DND-41 (cell line): ENCODE results near the gene PAFAH2.

Experiments
- ATAC-seq: fragments of 200-7000 bp; cut with Tn5 transposase; 3 replicates; pipeline ENCODE4 v1.9.1; 2021; ENCODE audit warnings: low read depth; ENCODE audit not compliant: insufficient read depth
- DNase-seq: peaks from one replicate; pipeline ENCODE4 v3.0.0-alpha.2; 2020
- H2AFZ ChIP-seq: 2 replicates; pipeline ENCODE4 v1.6.0; 2012; ENCODE audit warnings: low read depth, low read length
- H3K27ac ChIP-seq: 2 replicates; pipeline ENCODE4 v1.5.1; 2012; ENCODE audit warnings: low read length, inconsistent platforms
- H3K27me3 ChIP-seq: fragments of 200-600 bp; sonication (generic); 2 replicates; pipeline ENCODE4 v1.6.0; 2012; ENCODE audit warnings: low read length, mild to moderate bottlenecking, inconsistent platforms; ENCODE audit not compliant: insufficient read depth, poor library complexity
- H3K36me3 ChIP-seq: 2 replicates; pipeline ENCODE4 v1.5.1; 2012; ENCODE audit warnings: low read length, inconsistent platforms; ENCODE audit not compliant: insufficient read depth
- H3K4me1 ChIP-seq: 2 replicates; pipeline ENCODE4 v1.5.1; 2012; ENCODE audit warnings: mild to moderate bottlenecking, low read length; ENCODE audit not compliant: insufficient read depth
- H3K4me2 ChIP-seq: 2 replicates; pipeline ENCODE4 v1.6.0; 2012; ENCODE audit warnings: mild to moderate bottlenecking, moderate library complexity, low read length, inconsistent platforms; ENCODE audit not compliant: insufficient read depth
- H3K4me3 ChIP-seq, 2 experiments: fragments of 200-600 bp in 1 of 2; shearing (Covaris generic) in 1 of 2; 2 replicates each; pipeline ENCODE4 v1.5.1; 2012 to 2016; ENCODE audit warnings: inconsistent platforms in 2 of 2, low read length in 2 of 2, mild to moderate bottlenecking in 2 of 2, low read depth in 1 of 2, moderate library complexity in 1 of 2
- H3K79me2 ChIP-seq: 2 replicates; pipeline ENCODE4 v1.6.0; 2012; ENCODE audit warnings: low read length, inconsistent platforms; ENCODE audit not compliant: insufficient read depth
- H3K9ac ChIP-seq: 2 replicates; pipeline ENCODE4 v1.6.0; 2012; ENCODE audit warnings: low read depth, mild to moderate bottlenecking, inconsistent platforms, low read length, moderate library complexity
- H3K9me3 ChIP-seq: 2 replicates; pipeline ENCODE4 v1.5.1; 2012; ENCODE audit warnings: low read length, moderate library complexity, mild to moderate bottlenecking, inconsistent platforms; ENCODE audit not compliant: insufficient read depth, severe bottlenecking
- H4K20me1 ChIP-seq: 2 replicates; pipeline ENCODE4 v1.6.0; 2012; ENCODE audit warnings: low read length; ENCODE audit not compliant: insufficient read depth
- CTCF ChIP-seq: IDR thresholded peaks from 2 replicates; pipeline ENCODE4 v1.5.1; 2012; ENCODE audit warnings: borderline replicate concordance, low read length, moderate library complexity, mild to moderate bottlenecking; ENCODE audit not compliant: poor library complexity, severe bottlenecking; ENCODE audit errors: extremely low read depth
- EZH2 ChIP-seq: IDR thresholded peaks from 3 replicates; pipeline ENCODE4 v1.6.1; 2012; ENCODE audit warnings: borderline replicate concordance, low read depth, mild to moderate bottlenecking, moderate library complexity, low read length, inconsistent platforms; ENCODE audit not compliant: severe bottlenecking

The PAFAH2 gene

GRCh38 chr1:26043765-26044164, 45.9 kb upstream of the PAFAH2 start:
- peaks cover 14% of the 10 kb centered on the region for H3K27me3 ChIP-seq

GRCh38 chr1:26041978-26042377, 44.1 kb upstream of the PAFAH2 start:
- no peak overlapping the region for H3K4me3 ChIP-seq
- no peak for ATAC-seq

More at GRCh38 chr1:26043765-26044164, 45.9 kb upstream of the PAFAH2 start:
- no peak overlapping the region for H2AFZ ChIP-seq
- H3K4me2 ChIP-seq, result no peak overlapping the region
- H3K36me3 ChIP-seq, result no peaks in the 10 kb centered on the region
- no peak overlapping the region for H3K27ac ChIP-seq
- no peak for ATAC-seq
- no peak overlapping the region for H3K9ac ChIP-seq
- H3K9me3 ChIP-seq, result no peaks in the 10 kb centered on the region
- no peaks in the 10 kb centered on the region for H4K20me1 ChIP-seq
- TF ChIP-seq CTCF (no peak), EZH2 (no peak)
- H3K4me3 ChIP-seq, result no peak overlapping the region
- no peak for DNase-seq
- no peaks in the 10 kb centered on the region for H3K79me2 ChIP-seq
- H3K4me1 ChIP-seq, result no peaks in the 10 kb centered on the region

GRCh38 chr1:26041401-26041800, 43.5 kb upstream of the PAFAH2 start:
- Histone ChIP-seq H3K9ac (no peak overlapping the region), H3K4me1 (peaks cover 2% of the 10 kb centered on the region), H3K4me3 (no peak overlapping the region), H2AFZ (no peak overlapping the region), H3K27ac (no peak overlapping the region), H3K36me3 (no peaks in the 10 kb centered on the region), H3K79me2 (no peaks in the 10 kb centered on the region), H4K20me1 (no peaks in the 10 kb centered on the region), H3K9me3 (no peaks in the 10 kb centered on the region), H3K27me3 (peaks cover 14% of the 10 kb centered on the region), H3K4me2 (no peak overlapping the region)
- ATAC-seq (no peak), DNase-seq (no peak)
- TF ChIP-seq EZH2 (no peak), CTCF (no peak)

More at GRCh38 chr1:26041978-26042377, 44.1 kb upstream of the PAFAH2 start:
- no peak for DNase-seq
- no peaks in the 10 kb centered on the region for H3K4me1 ChIP-seq
- peaks cover 14% of the 10 kb centered on the region for H3K27me3 ChIP-seq
- no peak overlapping the region for H3K9ac ChIP-seq
- H2AFZ ChIP-seq, result no peak overlapping the region
- H3K36me3 ChIP-seq, result no peaks in the 10 kb centered on the region
- no peak overlapping the region for H3K27ac ChIP-seq
- no peak overlapping the region for H3K4me2 ChIP-seq
- H4K20me1 ChIP-seq, result no peaks in the 10 kb centered on the region
- no peaks in the 10 kb centered on the region for H3K9me3 ChIP-seq
- TF ChIP-seq CTCF (no peak), EZH2 (no peak)
- H3K79me2 ChIP-seq, result no peaks in the 10 kb centered on the region

- Histone ChIP-seq H3K79me2 (no peaks in the 10 kb centered on the region), H4K20me1 (no peaks in the 10 kb centered on the region), H3K27me3 (peaks cover 14% of the 10 kb centered on the region), H3K4me3 (no peak overlapping the region), H3K9ac (no peak overlapping the region), H3K4me2 (no peak overlapping the region), H3K36me3 (no peaks in the 10 kb centered on the region; the same call in 1 of the 2 replicates), H3K27ac (no peak overlapping the region), H3K4me1 (peaks cover 23% of the 10 kb centered on the region), H3K9me3 (no peaks in the 10 kb centered on the region), H2AFZ (no peak overlapping the region)
- TF ChIP-seq CTCF (no peak), EZH2 (no peak)
- DNase-seq, result no peak
- ATAC-seq, result no peak
These were observed 41.0 kb upstream of the PAFAH2 start for GRCh38 chr1:26038904-26039303.
